B cell (primary cell): Measurements from ENCODE around the gene PRM2. TPM values are rescaled to one million over a fixed set of nuclear protein-coding genes. Genes with fewer than 3 reads are reported as not detected.
A peak's percentile ranks its signal among the peaks of the same experiment; 100 is the strongest.

Source experiments
- ATAC-seq: fragments of 200-7000 bp; cut with Tn5 transposase; one replicate; pipeline ENCODE4 v1.10.0; 2021; ENCODE audit warnings: low read depth, mild to moderate bottlenecking, moderate number of reproducible peaks, moderate library complexity
- CTCF ChIA-PET: fragments of 350-600 bp; sonication (Branson Sonifier 250); formaldehyde crosslinking; loops from one replicate; lab custom pipeline; 2021; ENCODE audit warnings: antibody characterized with exemption, inconsistent platforms; lab: Charles Lee
- POLR2A ChIA-PET: fragments of 350-600 bp; sonication (Branson Sonifier 250); formaldehyde crosslinking; loops from one replicate; lab custom pipeline; 2021; ENCODE audit warnings: antibody characterized with exemption; lab: Charles Lee
- DNase-seq: peaks from one replicate; pipeline ENCODE4 v3.0.0; 2013
- H2AFZ ChIP-seq: 2 replicates; pipeline ENCODE4 v1.6.1; 2012; ENCODE audit warnings: mild to moderate bottlenecking, low read depth, low read length; ENCODE audit not compliant: insufficient read depth, poor library complexity, severe bottlenecking
- H3K27ac ChIP-seq, 2 donors: 1 replicate in 1 of 2; 2 replicates in 1 of 2; pipeline ENCODE4 v1.5.1; 2012 to 2013; ENCODE audit warnings: low read length in 2 of 2, mild to moderate bottlenecking in 2 of 2, moderate library complexity in 1 of 2
- H3K27me3 ChIP-seq, 4 experiments: fragments of 200-600 bp in 1 of 4; sonication (generic) in 1 of 4; replicated peaks in 1 of 4; 1 replicate in 2 of 4; 2 replicates in 2 of 4; pipeline versions ENCODE4 v1.6.1 to v1.7.0; 2013 to 2016; ENCODE audit warnings: low read length in 3 of 4, mild to moderate bottlenecking in 2 of 4, mixed read lengths in 1 of 4, moderate library complexity in 1 of 4; ENCODE audit not compliant: insufficient read depth in 4 of 4, control insufficient read depth in 3 of 4; ENCODE audit errors: control extremely low read depth in 1 of 4
- H3K36me3 ChIP-seq, 2 experiments: replicated peaks in 1 of 2; 1 replicate in 1 of 2; 2 replicates in 1 of 2; pipeline versions ENCODE4 v1.6.1 to v1.7.1; 2013; ENCODE audit warnings: low read length in 1 of 2; ENCODE audit not compliant: insufficient read depth in 2 of 2, control insufficient read depth in 1 of 2; ENCODE audit errors: control extremely low read depth in 1 of 2, extremely low read depth in 1 of 2
- H3K4me1 ChIP-seq, 2 donors: fragments of 200-600 bp in 1 of 2; sonication (generic) in 1 of 2; 1 replicate in 1 of 2; 2 replicates in 1 of 2; pipeline versions ENCODE4 v1.5.1 to v1.6.1; 2013 to 2017; ENCODE audit warnings: low read length in 2 of 2; ENCODE audit not compliant: control insufficient read depth in 2 of 2, insufficient read depth in 2 of 2
- H3K4me2 ChIP-seq: replicated peaks from 2 replicates; pipeline ENCODE3; 2012; ENCODE audit warnings: mild to moderate bottlenecking, low read depth, low read length; ENCODE audit not compliant: poor library complexity, severe bottlenecking
- H3K4me3 ChIP-seq, 5 experiments: fragments of 200-600 bp in 1 of 5; sonication (generic) in 1 of 5; 1 replicate in 3 of 5; 2 replicates in 2 of 5; pipeline versions ENCODE4 v1.5.1 to v1.7.0; 2011 to 2016; ENCODE audit warnings: low read length in 4 of 5, mild to moderate bottlenecking in 4 of 5, low read depth in 2 of 5, control low read depth in 1 of 5, moderate library complexity in 1 of 5; ENCODE audit not compliant: insufficient read depth in 1 of 5; ENCODE audit errors: control extremely low read depth in 1 of 5, extremely low read depth in 1 of 5
- H3K79me2 ChIP-seq: fragments of 200-600 bp; sonication (generic); one replicate; pipeline ENCODE4 v1.6.0; 2016; ENCODE audit warnings: low read length; ENCODE audit not compliant: control insufficient read depth, insufficient read depth
- H3K9ac ChIP-seq: fragments of 200-600 bp; sonication (generic); 2 replicates; pipeline ENCODE4 v1.6.1; 2017; ENCODE audit warnings: mild to moderate bottlenecking, low read length, moderate library complexity
- H3K9me3 ChIP-seq, 3 donors: one replicate each; pipeline versions ENCODE4 v1.6.1 to v1.7.1; 2013; ENCODE audit warnings: low read length in 2 of 3; ENCODE audit not compliant: control insufficient read depth in 2 of 3, insufficient read depth in 1 of 3; ENCODE audit errors: control extremely low read depth in 1 of 3
- H4K20me1 ChIP-seq: 2 replicates; pipeline ENCODE4 v1.6.0; 2012; ENCODE audit warnings: mild to moderate bottlenecking, low read length; ENCODE audit not compliant: insufficient read depth, control insufficient read depth, poor library complexity, severe bottlenecking
- H3K27ac Mint-ChIP-seq: one replicate; pipeline ENCODE4 v1.8.0; 2021; ENCODE audit warnings: mixed read lengths
- H3K27me3 Mint-ChIP-seq: one replicate; pipeline ENCODE4 v1.8.0; 2021; ENCODE audit warnings: mixed read lengths
- H3K4me1 Mint-ChIP-seq: one replicate; pipeline ENCODE4 v1.8.0; 2021; ENCODE audit warnings: mixed read lengths
- H3K4me3 Mint-ChIP-seq: one replicate; pipeline ENCODE4 v1.8.0; 2021; ENCODE audit warnings: mixed read lengths
- H3K9me3 Mint-ChIP-seq: one replicate; pipeline ENCODE4 v1.8.0; 2022; ENCODE audit warnings: mixed read lengths; ENCODE audit not compliant: insufficient read depth
- CTCF ChIP-seq: fragments of 200-600 bp; IDR thresholded peaks from one replicate; pipeline ENCODE4 v1.8.0; 2022; ENCODE audit warnings: antibody characterized with exemption, mild to moderate bottlenecking
- EZH2 ChIP-seq: IDR thresholded peaks from 2 replicates; pipeline ENCODE4 v1.6.1; 2012; ENCODE audit warnings: borderline replicate concordance, low read depth, mild to moderate bottlenecking, moderate library complexity, low read length; ENCODE audit not compliant: insufficient read depth, poor library complexity, severe bottlenecking
- WGBS: methylation state at CpG from one replicate; pipeline ENCODE4 v1.1.5; 2013; ENCODE audit warnings: missing lambda C conversion rate; ENCODE audit not compliant: insufficient coverage; 5-methylcytosine and 5-hydroxymethylcytosine counted together
- intact Hi-C: fragments of 100-400 bp; cut with micrococcal nuclease; formaldehyde crosslinking; loops from one replicate; pipeline ENCODE4 v1.10.0; 2022
- polyA plus RNA-seq: library from polyadenylated mRNA; depleted of rRNA; stranded (reverse); fragments of >200 nt; gene quantifications from 2 replicates; pipeline ENCODE4 v1.2.3, GENCODE V29; 2012
- total RNA-seq, 2 donors: library from RNA; stranded (reverse); fragments of 120-200 nt in 1 of 2; gene quantifications; 1 replicate in 1 of 2; 2 replicates in 1 of 2; pipeline versions ENCODE4 v1.2.3 to v1.2.4, GENCODE V29; 2013 to 2022

PRM2 gene
- total and polyA plus RNA-seq, 2 donors (not counting 1 experiment from before 2014, with no cell fraction given): not detected

GRCh38 chr16:11232302-11232851 is 43.9 kb downstream of the PRM2 start:
- Histone ChIP-seq H3K27ac (peak overlapping the region in 1 of 2 donors; percentile 37), H3K4me3 (peak overlapping the region in 3 of 5 experiments; percentile 38 to 56 (median 47)), H3K9ac (peak overlapping the region; percentile 57), H3K4me1 (peaks cover 16 to 19% of the 10 kb centered on the region in 2 donors), H2AFZ (peak overlapping the region; percentile 81), H3K79me2 (no peaks in the 10 kb centered on the region), H3K9me3 (no peaks in the 10 kb centered on the region), H3K27me3 (no peaks in the 10 kb centered on the region), H3K36me3 (no peaks in the 10 kb centered on the region), H3K4me2 (peak overlapping the region; percentile 92), H4K20me1 (no peaks in the 10 kb centered on the region)
- intact Hi-C loops: loop anchor here (2.0 kb wide), 1 partner anchor 20 kb away; no protein-coding TSS in a partner anchor
- no peak for TF ChIP-seq EZH2
- peak overlapping the region; percentile 71 for H3K4me3 Mint-ChIP-seq
- POLR2A ChIA-PET: interaction anchor here (0.7 to 1.1 kb wide), 2 partner anchors 23 to 145 kb away, joined by 3 to 7 read pairs; partner anchors contain the start of gene SOCS1
- WGBS: 67% methylated on average over 1 of the region's 3 CpGs
- ATAC-seq (no peak), DNase-seq (no peak)
- no peaks in the 10 kb centered on the region for H3K27me3 Mint-ChIP-seq
- CTCF ChIA-PET: interaction anchor here (2.1 kb wide), 1 partner anchor 23 kb away, joined by 9 read pairs; the partner anchor contains the start of gene SOCS1
- H3K4me1 Mint-ChIP-seq: peaks cover 34% of the 10 kb centered on the region
- H3K9me3 Mint-ChIP-seq: no peaks in the 10 kb centered on the region
- H3K27ac Mint-ChIP-seq: peak overlapping the region; percentile 68

GRCh38 chr16:11231367-11231970 is 44.8 kb downstream of the PRM2 start:
- H3K4me1 Mint-ChIP-seq: peaks cover 35% of the 10 kb centered on the region
- Histone ChIP-seq H3K79me2 (no peaks in the 10 kb centered on the region), H3K4me2 (no peak overlapping the region), H3K9ac (no peak overlapping the region), H3K9me3 (no peaks in the 10 kb centered on the region), H3K27me3 (no peaks in the 10 kb centered on the region), H3K4me1 (peaks cover 16 to 19% of the 10 kb centered on the region in 2 donors), H3K27ac (no peak overlapping the region), H2AFZ (no peak overlapping the region), H3K4me3 (no peak overlapping the region), H3K36me3 (no peaks in the 10 kb centered on the region), H4K20me1 (no peaks in the 10 kb centered on the region)
- ChIA-PET POLR2A (interaction anchor here (0.6 to 1.5 kb wide), 5 partner anchors 17 to 145 kb away, joined by 3 to 7 read pairs (median 3); partner anchors contain the start of gene SOCS1), CTCF (interaction anchor here (0.9 kb wide), 1 partner anchor 12 kb away, joined by 3 read pairs; no protein-coding TSS in a partner anchor)
- H3K27ac Mint-ChIP-seq: peak overlapping the region; percentile 50
- 93% methylated on average over 8 of the region's 10 CpGs for WGBS
- intact Hi-C loops: no loop called here
- DNase-seq (no peak), ATAC-seq (no peak)
- H3K9me3 Mint-ChIP-seq: no peaks in the 10 kb centered on the region
- TF ChIP-seq EZH2: no peak
- TF ChIP-seq CTCF: no peak
- H3K27me3 Mint-ChIP-seq: no peaks in the 10 kb centered on the region
- H3K4me3 Mint-ChIP-seq: peak overlapping the region; percentile 26
